ENCODE measurements around the gene SCD5. TPM values are rescaled to one million over a fixed set of nuclear protein-coding genes. Genes with fewer than 3 reads are reported as not detected.

Gene SCD5
- total RNA-seq, 2 experiments from 2014 or later: 0.47 to 0.76 TPM

- ChIA-PET POLR2A (no interaction called here), CTCF (ENCODE audit: unreplicated experiment) (no interaction called here)
- BruUV-seq (replicated peaks): no TSS peak
- Histone ChIP-seq H3K27ac (ENCODE audit: low read depth, low read length, poor library complexity, severe bottlenecking) (no peak overlapping the region), H2AFZ (ENCODE audit: low read length) (no peak overlapping the region), H3K4me3 (ENCODE audit: low read depth, low read length, poor library complexity, severe bottlenecking) (no peak overlapping the region), H3K9me2 (ENCODE audit: insufficient read depth, low read length) (no peaks in the 10 kb centered on the region), H3K36me3 (ENCODE audit: insufficient read depth, low read length) (no peaks in the 10 kb centered on the region), H3K4me1 (ENCODE audit: insufficient read depth, low read length, poor library complexity, severe bottlenecking) (no peaks in the 10 kb centered on the region), H3K4me2 (ENCODE audit: low read length) (no peak overlapping the region), H4K20me1 (ENCODE audit: insufficient read depth, low read length) (no peaks in the 10 kb centered on the region), H3K79me2 (ENCODE audit: insufficient read depth, low read depth, low read length) (no peaks in the 10 kb centered on the region), H3K9me3 (ENCODE audit: low read length) (no peaks in the 10 kb centered on the region)
- DNase-seq (ENCODE audit: low spot score): no peak
- intact Hi-C loops (cut with micrococcal nuclease; ENCODE audit: unreplicated experiment): no loop called here
- TF ChIP-seq EZH2phosphoT487 (IDR thresholded peaks at IDR 0.05; ENCODE audit: borderline replicate concordance, low read depth, low read length) (no peak), CTCF (conservative IDR thresholded peaks at IDR 0.05; ENCODE audit: low read length) (no peak)
Observed at GRCh38 chr4:82613121-82613520, 185.5 kb downstream of the SCD5 start.

GRCh38 chr4:82611982-82612381 is 186.6 kb downstream of the SCD5 start:
- Histone ChIP-seq H3K4me2 (ENCODE audit: low read length) (no peak overlapping the region), H3K36me3 (ENCODE audit: insufficient read depth, low read length) (no peaks in the 10 kb centered on the region), H2AFZ (ENCODE audit: low read length) (no peak overlapping the region), H3K9me2 (ENCODE audit: insufficient read depth, low read length) (no peaks in the 10 kb centered on the region), H3K27ac (ENCODE audit: low read depth, low read length, poor library complexity, severe bottlenecking) (no peak overlapping the region), H3K4me1 (ENCODE audit: insufficient read depth, low read length, poor library complexity, severe bottlenecking) (no peaks in the 10 kb centered on the region), H3K4me3 (ENCODE audit: low read depth, low read length, poor library complexity, severe bottlenecking) (no peak overlapping the region), H3K79me2 (ENCODE audit: insufficient read depth, low read depth, low read length) (no peaks in the 10 kb centered on the region), H3K9me3 (ENCODE audit: low read length) (no peaks in the 10 kb centered on the region), H4K20me1 (ENCODE audit: insufficient read depth, low read length) (no peaks in the 10 kb centered on the region)
- no peak for DNase-seq (ENCODE audit: low spot score)
- CTCF ChIA-PET (ENCODE audit: unreplicated experiment): no interaction called here
- no TSS peak for BruUV-seq (replicated peaks)
- intact Hi-C loops (cut with micrococcal nuclease; ENCODE audit: unreplicated experiment): no loop called here
- POLR2A ChIA-PET: no interaction called here
- TF ChIP-seq EZH2phosphoT487 (IDR thresholded peaks at IDR 0.05; ENCODE audit: borderline replicate concordance, low read depth, low read length) (no peak), CTCF (conservative IDR thresholded peaks at IDR 0.05; ENCODE audit: low read length) (no peak)

- BruUV-seq (replicated peaks): no TSS peak
- POLR2A ChIA-PET: no interaction called here
- Histone ChIP-seq H3K36me3 (ENCODE audit: insufficient read depth, low read length) (no peaks in the 10 kb centered on the region), H3K9me3 (ENCODE audit: low read length) (no peaks in the 10 kb centered on the region), H3K9me2 (ENCODE audit: insufficient read depth, low read length) (no peaks in the 10 kb centered on the region), H3K4me3 (ENCODE audit: low read depth, low read length, poor library complexity, severe bottlenecking) (no peak overlapping the region), H4K20me1 (ENCODE audit: insufficient read depth, low read length) (no peaks in the 10 kb centered on the region), H3K27ac (ENCODE audit: low read depth, low read length, poor library complexity, severe bottlenecking) (no peak overlapping the region), H3K4me2 (ENCODE audit: low read length) (no peak overlapping the region), H3K4me1 (ENCODE audit: insufficient read depth, low read length, poor library complexity, severe bottlenecking) (no peaks in the 10 kb centered on the region), H2AFZ (ENCODE audit: low read length) (no peak overlapping the region), H3K79me2 (ENCODE audit: insufficient read depth, low read depth, low read length) (no peaks in the 10 kb centered on the region)
- CTCF ChIA-PET (ENCODE audit: unreplicated experiment): no interaction called here
- TF ChIP-seq CTCF (conservative IDR thresholded peaks at IDR 0.05; ENCODE audit: low read length): no peak
- TF ChIP-seq EZH2phosphoT487 (IDR thresholded peaks at IDR 0.05; ENCODE audit: borderline replicate concordance, low read depth, low read length): no peak
- DNase-seq (ENCODE audit: low spot score): no peak
- intact Hi-C loops (cut with micrococcal nuclease; ENCODE audit: unreplicated experiment): no loop called here
Observed at GRCh38 chr4:82611527-82611926, 187.1 kb downstream of the SCD5 start.

All from OCI-LY7 (cell line).